PC-3 (cell line): Measurements from ENCODE around the gene PLA2G3.

Experiments used
- EZH2 ChIP-seq: fragments of 300-600 bp; sonication (generic); IDR thresholded peaks from one replicate; pipeline ENCODE4 v1.6.1; 2017; ENCODE audit warnings: antibody characterized with exemption, mild to moderate bottlenecking, low read length; ENCODE audit not compliant: unreplicated experiment
- EZH2phosphoT487 ChIP-seq: fragments of 300-600 bp; sonication (generic); IDR thresholded peaks from 2 replicates; pipeline ENCODE4 v1.6.1; 2018; ENCODE audit warnings: mild to moderate bottlenecking, antibody characterized with exemption, low read length, borderline replicate concordance
- TF ChIP-seq, protein P1 (sequence below): fragments of 300-600 bp; sonication (generic); conservative IDR thresholded peaks from 2 replicates; pipeline ENCODE4 v1.5.1; 2017; ENCODE audit warnings: antibody characterized with exemption, low read depth, mild to moderate bottlenecking, low read length

DNA sequence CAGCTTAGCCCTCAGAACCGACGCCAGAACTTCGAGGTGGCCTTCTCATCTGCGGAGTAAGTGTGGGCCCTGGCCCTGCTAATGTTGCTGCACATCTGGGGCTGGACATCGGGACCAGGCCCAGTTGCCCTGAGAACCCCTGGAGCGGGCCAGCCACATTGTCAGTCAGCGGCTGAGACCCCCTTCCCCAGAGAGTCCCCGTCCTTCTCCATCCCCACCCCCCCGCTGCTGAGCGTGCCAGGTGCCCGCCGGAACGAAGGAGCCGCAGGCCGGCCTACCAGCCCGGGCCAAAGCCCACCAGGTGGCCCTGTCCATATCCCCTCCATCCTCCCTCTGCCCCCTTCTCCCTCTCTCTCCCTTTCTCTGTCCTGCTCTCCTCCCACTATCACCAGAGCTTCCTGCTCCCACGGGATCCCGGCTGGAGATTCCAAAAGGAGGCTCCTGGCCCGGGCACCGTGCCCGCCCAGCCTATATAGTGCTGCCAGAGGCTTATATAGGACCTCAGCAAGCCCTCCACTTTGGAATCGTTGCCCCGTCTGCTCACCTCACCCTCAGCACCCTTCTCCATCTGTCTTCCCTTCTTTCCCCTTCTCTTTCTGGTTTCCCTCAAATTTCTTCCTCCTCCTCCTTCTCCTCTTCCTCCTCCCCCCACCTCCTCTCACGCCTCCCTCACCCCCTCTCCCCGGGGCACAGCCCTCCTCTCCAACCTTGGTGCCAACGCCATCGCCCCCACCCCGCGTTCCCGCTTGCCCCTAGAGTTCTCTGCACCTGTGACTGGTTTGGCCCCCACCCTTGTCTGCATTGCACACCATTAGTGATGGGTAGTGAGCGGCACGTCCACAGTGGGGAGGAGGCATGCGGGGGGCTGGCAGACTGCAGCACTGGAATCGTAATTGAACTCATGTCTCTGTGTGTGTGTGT is 40.2 kb downstream of the PLA2G3 start:
- TF ChIP-seq, protein P1, sequence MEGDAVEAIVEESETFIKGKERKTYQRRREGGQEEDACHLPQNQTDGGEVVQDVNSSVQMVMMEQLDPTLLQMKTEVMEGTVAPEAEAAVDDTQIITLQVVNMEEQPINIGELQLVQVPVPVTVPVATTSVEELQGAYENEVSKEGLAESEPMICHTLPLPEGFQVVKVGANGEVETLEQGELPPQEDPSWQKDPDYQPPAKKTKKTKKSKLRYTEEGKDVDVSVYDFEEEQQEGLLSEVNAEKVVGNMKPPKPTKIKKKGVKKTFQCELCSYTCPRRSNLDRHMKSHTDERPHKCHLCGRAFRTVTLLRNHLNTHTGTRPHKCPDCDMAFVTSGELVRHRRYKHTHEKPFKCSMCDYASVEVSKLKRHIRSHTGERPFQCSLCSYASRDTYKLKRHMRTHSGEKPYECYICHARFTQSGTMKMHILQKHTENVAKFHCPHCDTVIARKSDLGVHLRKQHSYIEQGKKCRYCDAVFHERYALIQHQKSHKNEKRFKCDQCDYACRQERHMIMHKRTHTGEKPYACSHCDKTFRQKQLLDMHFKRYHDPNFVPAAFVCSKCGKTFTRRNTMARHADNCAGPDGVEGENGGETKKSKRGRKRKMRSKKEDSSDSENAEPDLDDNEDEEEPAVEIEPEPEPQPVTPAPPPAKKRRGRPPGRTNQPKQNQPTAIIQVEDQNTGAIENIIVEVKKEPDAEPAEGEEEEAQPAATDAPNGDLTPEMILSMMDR = no peak
- no peak for TF ChIP-seq EZH2phosphoT487
- no peak for TF ChIP-seq EZH2
